HG03025 (cell line): Measurements from ENCODE around the gene ARMC2.
"Not testable (repeated sequence)": the region's sequence is repeated elsewhere in the genome, so short reads cannot be mapped to it uniquely, and the experiment has no call there.

Source experiments
- ATAC-seq: cut with Tn5 transposase; IDR thresholded peaks from one replicate; pipeline ENCODE4 v1.9.1; 2021; ENCODE audit warnings: mild to moderate bottlenecking, moderate library complexity; ENCODE audit not compliant: unreplicated experiment, low FRiP score

Gene ARMC2

DNA sequence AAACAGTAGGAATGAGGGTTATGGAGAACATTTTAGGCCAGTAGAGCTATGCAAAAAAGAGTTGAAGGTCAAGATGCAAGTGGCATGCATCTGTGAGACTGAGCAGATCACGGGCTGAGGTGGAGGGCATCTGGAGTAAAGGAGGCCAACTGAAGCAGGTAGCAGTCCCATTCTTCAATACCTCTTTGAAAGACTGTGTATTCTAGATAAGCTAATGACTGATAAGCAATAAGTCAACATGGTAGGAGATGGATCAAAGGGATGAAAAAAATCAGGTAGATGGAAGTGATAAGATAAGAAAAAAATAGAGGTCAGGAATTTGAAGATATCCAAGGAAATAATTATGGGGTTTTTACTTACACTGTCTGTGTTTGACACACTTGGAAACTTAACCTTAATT, 55.6 kb downstream of the ARMC2 start:
- no peak for ATAC-seq

DNA sequence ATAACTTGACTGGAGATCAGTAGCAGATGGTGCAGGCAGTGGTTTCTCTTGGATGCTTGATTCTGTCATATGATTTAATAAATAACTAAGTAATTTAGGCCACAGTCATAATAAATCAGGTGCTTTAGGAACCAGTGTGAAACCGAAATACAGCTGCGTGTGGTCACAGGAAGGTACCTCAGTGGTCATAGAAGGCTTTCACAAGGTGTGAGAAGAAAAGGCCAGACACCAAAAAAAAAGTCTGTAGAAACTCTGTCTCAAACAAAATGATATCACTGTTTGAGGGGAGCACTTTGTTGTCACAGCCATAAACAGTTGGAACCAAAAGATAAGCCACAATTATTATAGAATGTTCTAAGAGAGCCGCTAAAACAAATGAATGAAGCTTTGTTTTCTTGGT, 56.5 kb downstream of the ARMC2 start:
- peak; percentile 85 for ATAC-seq

DNA sequence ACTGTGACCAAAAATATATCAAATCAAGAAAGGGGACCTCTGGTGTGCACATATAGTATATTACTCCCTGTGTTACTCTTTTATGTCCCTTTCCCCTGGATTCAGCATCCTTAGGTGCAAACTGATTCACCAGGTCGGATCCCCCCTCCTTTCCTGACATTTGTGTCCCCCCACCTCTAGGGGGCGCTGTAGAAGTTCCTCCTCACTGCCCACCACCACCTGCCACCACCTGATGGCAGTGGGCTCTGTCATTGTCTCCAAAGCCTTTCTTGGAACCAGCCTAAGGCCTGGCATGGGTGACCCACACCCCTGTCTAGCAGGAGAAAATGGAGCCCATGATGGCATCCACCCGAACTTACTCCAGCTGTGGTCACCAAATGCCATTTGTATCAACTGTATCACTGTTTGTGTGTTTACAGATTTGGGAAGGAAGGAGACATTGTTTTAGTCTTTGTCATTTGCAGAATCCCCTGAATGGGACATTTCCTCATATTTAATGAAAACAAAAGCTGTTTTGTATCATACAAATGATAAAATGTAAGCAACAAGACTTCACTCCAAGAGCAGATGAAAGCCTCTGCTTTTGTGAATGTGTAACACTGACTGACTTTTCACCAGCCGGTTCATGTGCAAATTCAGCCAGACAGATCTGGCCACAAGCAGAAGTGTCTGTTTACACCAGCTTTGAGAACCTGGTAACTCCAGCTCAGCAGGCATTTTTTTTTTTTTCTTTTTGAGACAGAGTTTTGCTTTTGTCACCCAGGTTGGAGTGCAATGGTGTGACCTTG, 66.2 kb downstream of the ARMC2 start:
- ATAC-seq: no peak

DNA sequence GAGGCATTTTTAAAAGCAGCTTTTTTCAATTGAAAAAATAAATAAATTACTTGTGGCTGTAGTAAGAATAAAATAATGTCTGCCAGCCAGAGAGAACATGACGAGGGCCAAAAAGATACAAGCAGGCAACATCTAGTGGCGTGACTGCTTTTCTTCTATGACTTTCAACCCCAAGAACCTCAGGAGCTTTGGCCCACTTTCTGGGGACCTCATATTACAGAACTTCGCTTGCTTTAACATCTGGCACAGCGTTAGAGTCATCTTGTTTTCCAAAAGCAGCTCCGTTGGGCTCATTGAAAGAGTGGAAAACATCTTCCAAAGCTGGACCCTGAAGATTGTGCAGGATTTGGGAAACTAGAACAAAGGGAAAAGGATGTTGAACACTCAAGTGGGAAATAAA, 67.0 kb downstream of the ARMC2 start:
- ATAC-seq: no peak

DNA sequence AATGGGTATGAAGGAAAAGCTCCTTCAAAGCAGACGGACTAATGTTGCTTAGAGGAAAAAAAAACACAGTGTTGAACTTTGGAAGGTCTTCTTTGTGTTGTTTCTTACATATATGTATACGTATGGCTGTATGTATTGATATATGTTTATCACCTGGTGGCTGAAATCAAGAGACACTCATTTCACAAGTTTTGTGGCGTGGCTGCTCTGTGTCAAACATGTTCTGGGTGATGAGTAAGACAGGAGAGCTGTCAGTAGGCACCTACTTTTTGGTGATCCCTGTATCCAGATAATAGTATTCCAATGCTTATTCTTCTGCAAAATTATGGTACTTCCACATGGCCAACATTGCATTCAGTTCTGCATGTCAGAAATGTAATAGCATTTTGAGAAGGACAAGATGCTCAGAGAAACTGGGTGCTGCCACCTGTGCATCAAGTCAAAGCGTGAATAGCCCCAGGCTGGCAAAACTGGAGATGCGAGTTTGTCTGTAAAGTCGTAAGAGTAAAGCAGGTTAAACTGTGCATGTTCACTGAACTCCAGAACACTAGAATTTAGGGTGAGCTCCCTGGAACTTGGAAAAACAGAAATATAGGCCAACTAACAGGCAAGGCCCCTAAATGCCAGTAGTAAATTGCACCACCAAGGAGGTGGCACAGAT, 67.9 kb downstream of the ARMC2 start:
- ATAC-seq: no peak

DNA sequence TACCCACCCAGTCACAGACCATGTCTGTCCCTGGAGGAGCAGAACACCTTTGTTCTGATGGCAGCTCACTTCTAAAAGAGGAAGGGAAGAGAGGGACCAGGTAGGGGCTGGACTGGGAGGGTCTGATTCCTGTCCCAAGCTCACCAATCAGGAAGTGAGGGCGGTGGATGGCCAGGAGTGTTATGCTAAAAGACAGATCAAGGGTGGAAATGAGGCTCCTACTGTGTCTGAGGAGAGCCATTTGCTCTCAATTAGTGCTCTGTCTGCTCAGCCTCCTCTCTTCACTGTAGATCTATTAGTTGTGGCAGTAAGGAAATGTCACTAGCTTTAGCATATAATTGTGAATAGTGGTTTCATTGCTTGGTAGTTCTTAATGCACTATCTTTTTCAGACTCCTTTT, 72.5 kb downstream of the ARMC2 start:
- no peak for ATAC-seq

DNA sequence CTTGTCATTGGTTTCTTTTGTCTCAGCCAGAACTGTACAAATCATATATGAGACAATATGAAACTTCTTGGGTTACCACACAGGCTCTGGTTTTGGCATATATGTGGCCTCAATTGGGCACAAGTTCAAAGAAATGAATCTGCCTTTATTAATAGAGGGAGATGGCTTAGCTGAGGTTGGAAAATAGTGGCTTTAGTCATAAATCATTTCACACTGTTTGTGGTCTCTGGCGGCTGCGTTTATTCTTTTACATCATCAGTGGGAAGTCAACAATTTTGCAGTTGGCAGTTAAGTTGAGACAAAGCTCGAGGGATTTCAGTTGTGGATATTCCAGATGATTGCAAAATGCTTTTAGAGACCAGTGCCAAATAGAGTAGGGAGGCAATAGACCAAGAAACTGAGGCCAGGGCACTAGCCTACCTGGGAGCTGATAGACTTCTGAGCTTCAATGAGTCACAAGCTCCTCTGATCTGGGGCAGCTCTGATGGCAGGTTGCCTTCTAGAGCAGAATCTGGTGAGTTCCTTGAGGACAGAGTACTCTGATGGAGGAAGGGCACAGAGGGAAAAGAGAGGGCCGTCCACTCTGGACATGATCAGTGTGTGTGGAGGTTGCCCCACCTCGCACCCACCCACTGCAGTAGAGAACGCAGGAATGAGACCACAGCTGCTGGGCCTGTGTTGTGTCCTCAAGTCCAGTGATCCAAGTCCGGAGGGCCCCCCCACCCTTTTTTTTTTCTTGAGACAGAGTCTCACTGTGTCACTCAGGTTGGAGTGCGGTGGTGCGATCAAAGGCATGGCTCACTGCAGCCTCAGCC, 73.5 kb downstream of the ARMC2 start:
- ATAC-seq: no peak

DNA sequence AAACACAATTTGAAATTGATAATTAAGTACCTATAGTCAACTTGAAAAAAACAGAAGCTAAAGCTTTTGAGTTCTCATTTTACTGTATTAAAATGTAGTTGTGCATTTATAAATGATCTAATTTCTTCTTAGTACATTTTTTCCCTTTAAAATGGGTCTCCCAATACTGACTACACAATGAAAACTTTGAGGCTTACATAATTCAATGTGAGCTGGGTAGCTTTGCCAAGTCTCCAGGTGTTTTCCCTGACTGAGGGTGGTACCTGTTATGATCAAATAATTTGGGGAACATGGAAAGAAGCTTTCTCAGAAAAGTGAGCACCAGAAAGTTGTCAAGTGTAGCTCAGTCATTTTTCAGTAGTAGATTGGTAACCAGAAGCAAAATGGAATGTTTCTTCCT, 74.3 kb downstream of the ARMC2 start:
- no peak for ATAC-seq

DNA sequence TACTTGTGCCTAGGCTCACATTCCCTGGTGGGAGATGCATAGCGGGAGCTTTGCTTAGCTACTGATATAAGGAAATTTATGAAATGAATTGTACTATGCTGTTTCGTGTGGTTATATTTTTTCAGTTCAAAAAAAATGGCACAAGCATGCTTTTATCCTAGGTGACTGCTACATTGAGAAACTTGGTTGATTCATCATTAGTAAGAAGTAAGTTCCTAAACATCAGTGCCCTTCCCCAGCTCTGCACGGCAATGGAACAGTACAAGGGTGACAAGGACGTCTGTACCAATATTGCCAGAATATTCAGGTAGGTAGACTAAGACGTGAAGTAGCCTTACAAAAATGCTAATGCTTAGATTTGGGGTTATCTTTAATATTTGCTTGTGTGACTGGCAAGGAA, 79.7 kb downstream of the ARMC2 start:
- ATAC-seq: no peak

DNA sequence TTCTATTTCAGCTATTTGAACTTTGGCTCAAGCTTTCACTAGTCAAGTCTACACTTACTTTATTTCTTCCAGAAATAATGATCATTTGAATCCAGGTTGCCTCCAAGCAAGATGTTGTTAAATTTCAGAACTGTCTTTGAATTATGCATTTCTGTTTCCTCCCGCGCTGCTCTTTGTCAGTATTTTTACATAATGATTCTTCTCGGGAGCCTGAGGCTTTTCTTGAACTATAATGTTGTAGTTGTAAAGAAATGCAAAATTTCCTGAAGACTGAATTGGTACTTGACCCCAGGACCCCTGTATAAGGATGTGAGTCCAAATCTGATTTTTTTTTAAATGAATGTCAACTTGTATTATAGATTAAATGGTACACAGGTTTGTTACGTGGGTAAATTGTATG, 80.4 kb downstream of the ARMC2 start:
- no peak for ATAC-seq

DNA sequence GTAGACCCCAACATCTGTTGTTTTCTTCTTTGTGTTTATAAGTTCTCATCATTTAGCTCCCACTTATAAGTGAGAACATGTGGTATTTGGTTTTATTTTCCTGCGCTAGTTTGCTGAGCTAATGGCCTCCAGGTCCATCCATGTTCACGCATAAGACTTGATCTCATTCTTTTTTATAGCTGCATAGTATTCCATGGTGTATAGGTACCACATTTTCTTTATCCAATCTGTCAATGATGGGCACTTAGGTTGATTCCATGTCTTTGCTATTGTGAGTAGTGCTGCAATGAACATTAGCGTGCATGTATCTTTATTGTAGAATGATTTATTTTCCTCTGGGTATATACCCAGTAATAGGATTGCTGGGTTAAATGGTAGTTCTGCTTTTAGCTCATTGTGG, 82.9 kb downstream of the ARMC2 start:
- ATAC-seq: not testable (repeated sequence)

DNA sequence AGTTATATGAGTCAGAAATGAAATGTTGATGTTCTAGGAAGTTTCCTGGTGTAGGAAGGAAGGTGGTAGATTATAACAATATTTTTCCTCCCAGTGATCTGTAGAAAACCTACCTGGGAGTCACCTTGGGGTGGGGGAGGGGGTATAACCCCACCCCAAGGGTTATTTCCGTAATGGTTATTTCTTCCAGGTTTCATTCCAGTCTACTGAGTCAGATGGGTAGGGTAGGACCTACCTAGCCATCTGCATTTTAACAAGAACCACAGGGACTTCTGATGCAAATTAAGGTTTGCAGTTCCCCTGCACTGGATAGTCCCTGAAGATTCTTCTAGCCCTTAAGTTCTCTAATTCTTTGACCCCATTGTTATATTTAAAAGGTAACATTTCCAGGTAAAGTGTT, 88.9 kb downstream of the ARMC2 start:
- no peak for ATAC-seq

DNA sequence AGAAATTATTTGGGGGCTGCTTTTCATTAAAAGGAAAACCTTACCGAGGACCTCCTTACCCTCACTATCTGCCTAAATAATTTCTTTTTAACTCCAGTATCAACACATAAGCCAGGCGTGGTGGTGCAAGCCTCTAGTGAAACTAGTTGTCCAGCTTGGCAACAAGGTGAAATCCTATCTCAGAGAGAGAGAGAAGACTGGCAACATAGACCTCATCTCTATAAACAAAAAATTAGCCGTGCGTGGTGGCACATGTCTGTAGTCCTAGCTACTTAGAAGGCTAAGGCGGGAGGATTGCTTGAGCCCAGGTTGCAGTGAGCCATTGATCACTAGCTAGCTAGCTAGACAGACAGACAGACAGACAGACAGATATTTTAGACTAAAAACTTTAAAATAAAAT, 92.5 kb downstream of the ARMC2 start:
- ATAC-seq: no peak

DNA sequence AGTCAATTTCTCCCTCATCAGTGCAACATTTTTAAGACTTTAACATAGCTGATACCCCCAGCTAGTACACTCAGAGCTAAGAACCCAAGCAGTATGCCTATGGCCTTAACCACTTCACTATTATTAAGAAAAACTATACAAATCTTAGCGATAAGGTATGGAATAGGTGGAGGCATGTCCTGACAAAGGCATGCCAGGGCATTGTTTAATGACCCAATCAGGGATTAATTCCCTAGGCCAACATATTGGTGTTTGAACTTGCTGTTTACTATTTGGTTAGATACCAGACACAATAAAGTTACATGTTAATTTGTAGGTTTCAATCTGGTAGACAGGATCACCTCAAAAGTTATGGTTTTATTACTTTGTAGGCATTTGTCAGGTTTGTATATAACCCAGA, 93.1 kb downstream of the ARMC2 start:
- no peak for ATAC-seq

DNA sequence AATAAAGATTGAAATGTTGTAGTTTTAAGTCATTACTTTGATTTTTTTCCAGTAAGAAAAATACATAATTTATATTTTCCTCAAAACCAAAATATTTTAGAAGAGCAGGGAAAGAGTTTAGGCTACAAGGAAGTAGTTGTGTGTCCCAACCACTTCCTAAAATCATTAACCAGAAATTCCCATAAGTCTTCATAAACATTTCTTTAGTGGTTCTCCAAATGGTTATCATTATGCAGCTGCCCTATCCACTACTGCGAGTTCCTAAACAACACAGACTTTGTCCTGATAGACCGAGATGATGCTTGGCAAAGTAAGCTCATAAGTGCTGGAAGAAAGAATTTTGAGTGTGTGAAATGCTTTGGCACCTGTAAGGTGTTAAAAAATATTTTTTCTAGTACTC, 93.6 kb downstream of the ARMC2 start:
- no peak for ATAC-seq

DNA sequence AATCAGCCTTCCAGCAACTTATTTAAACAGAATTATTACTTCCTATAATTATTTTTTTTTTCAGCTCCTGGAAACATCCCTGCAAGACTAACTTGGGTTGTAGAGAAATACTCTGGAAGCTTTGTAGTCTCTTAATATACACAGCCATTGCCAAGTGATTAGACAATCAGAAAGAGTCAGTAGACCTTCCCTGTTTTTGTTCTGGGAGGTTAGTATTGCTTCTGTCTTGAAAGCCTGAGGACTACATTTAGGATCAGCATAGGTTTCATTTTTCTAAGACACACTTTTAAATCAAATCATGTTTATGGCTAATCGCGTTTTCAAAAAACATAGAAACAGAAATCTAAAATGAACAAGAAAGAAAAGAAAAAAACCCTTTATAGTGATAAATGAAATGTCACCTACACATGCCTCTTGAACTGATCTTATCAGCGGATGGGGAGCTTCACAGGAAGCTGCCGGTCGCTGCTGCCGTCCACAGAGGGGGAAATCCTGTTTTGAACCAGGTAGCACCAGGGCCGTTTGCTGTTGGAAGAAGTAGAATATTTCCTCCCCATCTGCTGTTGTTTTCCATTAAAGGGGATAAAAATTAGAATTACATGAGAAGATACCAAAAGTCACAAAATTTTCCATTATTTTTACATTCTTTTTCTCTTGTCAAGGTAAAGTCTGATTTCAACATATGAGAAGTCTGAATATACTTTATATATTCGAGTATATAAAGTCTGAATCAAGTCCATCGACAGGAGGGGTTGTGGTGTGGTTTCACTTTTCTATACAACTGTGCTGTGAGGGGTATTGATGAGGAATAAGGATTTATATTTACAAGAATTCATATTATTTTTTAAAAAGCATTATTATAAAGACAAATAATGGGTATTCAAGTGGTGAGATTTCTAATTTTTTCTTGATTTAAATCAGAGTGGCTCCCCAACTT, 94.6 kb downstream of the ARMC2 start:
- no peak for ATAC-seq

DNA sequence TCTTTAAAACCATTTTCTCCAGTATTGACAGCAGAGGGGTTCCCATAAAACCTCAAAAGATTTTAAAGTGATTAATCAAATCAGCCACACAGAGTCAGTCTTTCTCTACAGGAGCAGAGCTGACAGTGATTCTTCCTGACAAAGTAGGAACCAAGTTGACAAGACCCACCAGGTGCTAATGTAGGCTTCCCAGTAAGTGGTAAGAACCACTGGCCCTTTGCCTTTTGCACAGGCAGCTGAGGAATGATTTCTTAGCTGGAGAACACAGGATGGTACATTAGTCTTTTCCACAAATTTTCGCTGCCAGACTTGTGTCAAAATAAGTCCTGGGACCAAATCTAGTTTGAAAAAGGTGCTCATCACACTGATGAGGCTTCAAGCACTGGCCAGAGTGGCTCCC, 95.8 kb downstream of the ARMC2 start:
- ATAC-seq: no peak

DNA sequence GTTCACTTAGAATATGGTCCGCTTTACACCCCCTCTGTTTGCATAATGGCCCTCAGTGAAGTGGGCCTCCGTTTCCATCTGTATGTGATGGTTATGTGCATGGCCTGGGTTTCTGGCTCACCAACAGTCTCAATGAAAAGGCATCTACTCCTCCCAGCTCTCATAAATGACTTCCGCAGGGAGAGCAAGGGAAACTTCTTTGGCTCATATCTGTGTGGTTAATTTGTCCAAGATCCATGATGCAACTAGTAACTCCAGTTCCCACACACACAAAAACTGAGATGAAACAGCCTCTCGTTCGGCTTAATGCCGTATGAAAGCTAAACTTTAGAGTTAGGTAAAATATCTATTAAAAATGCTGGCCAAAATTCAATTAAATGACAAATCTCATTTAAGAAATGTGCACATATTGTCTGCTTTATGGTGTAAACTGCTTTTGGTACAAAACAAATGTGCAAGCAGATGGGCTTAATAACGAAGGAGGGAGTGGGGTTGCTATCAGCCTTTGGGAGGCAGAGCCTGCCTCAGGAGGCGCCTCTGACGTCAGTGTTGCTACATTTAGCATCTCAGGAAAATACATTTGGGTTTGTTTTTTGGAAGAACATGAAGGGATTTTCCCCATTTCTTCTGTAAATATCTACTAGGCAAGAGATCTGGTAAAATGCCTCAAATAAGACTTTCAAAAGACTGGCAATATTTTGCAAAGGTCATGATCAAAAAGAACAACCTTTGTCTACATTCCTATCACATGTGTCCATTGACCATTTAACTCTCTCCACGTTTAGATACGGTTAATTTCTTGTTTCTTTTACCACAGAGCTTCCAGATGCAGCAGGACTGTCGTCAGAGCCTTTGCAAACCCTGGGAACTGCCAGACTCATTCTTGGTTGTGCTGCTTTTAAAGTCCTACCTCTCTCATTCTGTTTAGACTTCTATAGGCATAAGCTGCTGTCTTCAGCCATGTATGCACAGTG, 96.8 kb downstream of the ARMC2 start:
- ATAC-seq: no peak

DNA sequence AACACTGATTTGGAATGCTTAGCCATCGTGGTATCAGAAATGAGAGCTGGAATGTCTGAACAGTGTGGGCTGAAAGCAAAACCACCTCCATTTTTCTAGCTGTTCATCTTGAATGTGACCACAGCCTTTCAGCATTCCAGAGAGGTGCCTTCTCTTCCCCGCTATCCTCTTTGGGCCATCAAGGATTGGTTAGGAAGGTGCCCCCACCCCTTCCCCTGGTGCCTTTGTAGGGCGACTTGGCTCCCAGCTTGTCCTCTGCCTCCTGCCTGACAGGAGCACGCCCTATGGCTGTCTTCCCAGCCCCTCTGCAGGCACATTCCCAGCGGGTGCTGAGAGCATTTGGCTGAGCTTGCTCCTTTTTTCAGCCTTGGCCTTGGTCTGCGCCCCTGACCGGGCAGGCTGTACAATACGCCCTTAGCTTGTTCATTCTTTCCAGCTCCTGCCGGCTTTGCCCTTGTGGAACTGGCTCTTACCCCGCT, 97.5 kb downstream of the ARMC2 start:
- ATAC-seq: no peak
